HT-29 (cell line): ENCODE data around the gene NCBP2. TPM values are rescaled to one million over a fixed set of nuclear protein-coding genes. Genes with fewer than 3 reads are reported as not detected.
"Not testable (repeated sequence)": the region's sequence is repeated elsewhere in the genome, so short reads cannot be mapped to it uniquely, and the experiment has no call there.

Experiments
- DNase-seq: peaks from one replicate; pipeline ENCODE4 v3.0.0-alpha.2; 2015; ENCODE audit warnings: low spot score
- total RNA-seq: library from RNA; depleted of rRNA; stranded (reverse); fragments of >200 nt; shearing (Covaris generic); gene quantifications from 2 replicates; pipeline ENCODE4 v1.2.3, GENCODE V29; 2014

Gene NCBP2
- total RNA-seq, 1 experiment from 2014 or later: 67.1 TPM

DNA sequence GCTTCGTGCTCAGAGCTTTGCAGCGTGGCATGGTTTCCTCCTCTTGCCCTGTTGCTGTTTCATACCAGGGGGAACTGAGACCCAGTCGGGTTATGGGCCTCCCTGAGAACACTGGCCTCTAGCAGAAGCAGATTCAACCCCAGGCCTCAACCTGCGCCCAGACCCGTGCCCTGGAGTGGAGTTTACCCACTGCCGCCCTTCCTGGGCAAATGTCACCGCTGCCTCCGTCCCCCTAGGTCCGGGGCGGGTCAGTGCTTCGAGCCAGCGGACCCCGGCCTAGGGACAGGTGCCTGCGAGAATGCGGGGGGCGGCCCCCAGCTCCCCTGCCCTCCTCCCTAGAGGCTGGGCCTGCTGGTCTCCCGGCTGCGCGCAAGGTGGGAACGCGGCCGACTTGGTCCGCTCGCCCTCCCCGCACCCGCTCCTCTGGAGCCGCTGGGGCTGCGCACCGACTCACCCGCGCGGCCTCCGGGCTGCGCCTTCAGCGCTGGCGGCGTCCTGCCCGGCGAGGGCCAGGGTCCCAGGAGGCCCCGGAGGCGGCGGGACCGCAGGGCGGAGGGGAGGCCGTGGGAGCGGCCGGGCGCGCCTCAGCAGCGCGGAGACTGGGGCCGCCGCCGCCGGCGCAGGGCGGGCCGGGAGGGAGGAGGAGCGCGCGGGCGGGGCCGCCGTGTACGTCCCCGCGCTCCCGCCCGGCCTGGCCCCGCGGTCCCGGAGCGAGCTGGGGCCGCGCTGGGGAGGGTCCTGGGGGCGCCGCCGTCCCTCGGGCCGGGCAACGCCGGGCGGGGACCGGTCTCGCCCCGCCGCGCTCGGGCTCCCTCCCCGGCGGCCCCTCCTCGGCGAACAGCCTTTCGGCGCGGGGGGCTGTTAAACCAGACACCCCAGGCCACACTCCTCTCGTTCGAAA, 26.2 kb upstream of the NCBP2 start, which contains the start of gene PIGZ:
Gene PIGZ, minus strand, starts transcription at position 601 of the 901 bp plus-strand sequence. CDS start 16,802 bp downstream, outside the sequence.
- DNase-seq: peak; percentile 45

DNA sequence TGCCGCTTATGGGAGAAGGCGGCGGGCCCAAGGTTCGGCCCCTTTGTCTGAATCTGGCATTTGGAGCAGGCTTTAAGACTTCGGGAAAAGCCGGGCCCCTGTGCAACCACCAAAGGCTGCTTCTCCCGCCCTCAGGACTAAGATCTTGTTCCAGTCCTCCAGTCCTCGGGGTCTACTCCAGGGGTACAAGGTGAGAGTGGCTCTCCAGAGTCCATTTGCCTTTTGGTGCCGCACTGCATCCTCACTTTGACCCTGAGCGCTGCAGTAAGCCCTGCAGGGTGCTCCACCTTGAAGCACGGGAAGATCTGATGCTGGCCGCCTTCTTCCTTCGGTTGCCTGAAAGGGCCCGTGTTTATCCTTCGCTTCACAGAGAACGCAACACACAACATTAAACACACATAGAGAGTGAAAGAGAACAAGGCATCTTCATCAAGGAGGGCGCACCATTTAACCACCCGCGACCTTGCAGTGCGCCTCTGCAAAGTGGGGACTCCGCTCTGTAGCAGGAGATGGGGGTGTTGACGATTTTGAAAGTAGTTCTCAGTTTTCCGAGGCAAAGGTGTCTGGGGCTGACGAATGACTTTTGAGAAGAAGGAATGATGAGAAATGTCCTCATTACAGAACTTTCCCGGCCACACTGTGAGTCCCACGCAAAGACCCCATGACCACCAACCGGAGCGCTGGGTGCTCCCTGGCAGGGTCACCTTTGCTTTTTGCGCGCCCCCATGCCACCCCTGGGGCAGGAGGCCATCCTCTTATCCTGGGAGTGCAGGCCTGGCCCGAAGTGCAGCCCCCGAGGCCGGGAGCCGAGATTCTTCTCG, 25.3 kb upstream of the NCBP2 start:
- no peak for DNase-seq

DNA sequence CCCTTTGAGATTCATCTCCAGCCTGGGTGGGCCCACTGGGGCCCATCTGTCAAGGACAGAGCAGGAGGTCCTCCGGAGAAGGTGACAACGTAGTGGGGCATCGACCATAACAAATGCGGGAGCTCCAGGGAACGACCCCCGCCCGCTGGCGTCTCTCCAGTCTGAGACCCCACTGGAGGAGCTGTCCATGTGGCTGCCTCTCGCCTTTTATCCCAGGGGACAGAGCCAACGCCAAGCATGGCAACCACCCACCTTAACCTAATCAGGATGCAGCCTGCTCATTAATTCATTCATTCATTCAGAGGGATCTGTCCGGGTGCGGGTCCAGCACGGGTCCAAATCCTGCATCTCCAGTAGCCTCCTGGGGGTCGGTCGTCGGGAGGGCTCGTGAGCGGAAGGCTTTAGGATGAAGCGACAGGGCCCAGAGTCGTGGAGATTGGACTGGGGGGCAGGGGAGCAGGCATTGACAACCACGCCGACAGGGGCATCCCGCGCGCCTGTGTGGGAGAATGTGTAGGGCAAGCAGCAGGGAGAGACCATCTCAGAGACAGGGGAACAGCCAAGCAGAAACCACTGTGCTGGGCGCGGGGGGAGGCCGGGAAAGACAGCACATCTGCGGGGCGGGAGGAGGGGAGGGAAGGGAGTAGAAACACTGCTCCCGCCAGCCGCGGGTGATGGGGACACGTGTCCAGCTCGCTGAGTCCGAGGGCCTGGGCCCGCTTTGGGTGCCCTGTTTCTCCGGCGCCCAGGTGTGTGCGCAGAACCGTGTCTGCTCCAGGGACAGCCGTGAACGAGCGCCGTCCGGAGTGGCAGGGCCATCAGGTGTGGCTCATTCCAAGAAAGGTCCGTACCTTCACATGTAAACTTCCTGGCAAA, 24.4 kb upstream of the NCBP2 start:
- DNase-seq: no peak

- DNase-seq: no peak
Observed at GRCh38 chr3:196965804-196966173, 23.5 kb upstream of the NCBP2 start.

GRCh38 chr3:196965112-196965803, 22.9 kb upstream of the NCBP2 start:
- DNase-seq: no peak

- DNase-seq: no peak
Observed at GRCh38 chr3:196963631-196963953, 21.3 kb upstream of the NCBP2 start.

GRCh38 chr3:196962930-196963630, 20.8 kb upstream of the NCBP2 start:
- DNase-seq: no peak

DNA sequence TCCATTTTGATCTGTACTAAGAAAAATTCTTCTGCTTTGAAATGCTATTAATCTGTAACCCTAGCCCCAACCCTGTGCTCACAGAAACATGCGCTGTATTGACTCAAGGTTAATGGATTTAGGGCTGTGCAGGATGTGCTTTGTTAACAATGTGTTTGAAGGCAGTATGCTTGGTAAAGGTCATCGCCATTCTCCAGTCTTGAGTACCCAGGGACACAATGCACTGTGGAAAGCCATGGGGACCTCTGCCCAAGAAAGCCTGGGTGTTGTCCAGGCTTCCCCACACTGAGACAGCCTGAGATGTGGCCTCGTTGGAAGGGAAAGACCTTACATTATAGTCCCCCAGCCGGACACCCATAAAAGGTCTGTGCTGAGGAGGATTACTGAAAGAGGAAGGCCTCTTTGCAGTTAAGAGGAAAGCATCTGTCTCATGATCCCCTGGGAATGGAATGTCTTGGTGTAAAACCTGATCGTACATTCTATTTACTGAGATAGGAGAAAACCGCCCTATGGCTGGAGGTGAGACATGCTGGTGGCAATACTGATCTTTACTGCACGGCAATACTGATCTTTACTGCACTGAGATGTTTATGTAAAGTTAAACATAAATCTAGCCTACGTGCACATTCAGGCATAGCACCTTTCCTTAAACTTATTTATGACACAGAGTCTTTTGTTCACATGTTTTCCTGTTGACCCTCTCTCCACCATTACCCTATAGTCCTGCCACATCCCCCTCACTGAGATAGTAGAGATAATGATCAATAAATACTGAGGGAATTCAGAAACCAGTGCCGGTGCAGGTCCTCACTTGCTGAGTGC, 20.0 kb upstream of the NCBP2 start:
- DNase-seq: peak; percentile 65

DNA sequence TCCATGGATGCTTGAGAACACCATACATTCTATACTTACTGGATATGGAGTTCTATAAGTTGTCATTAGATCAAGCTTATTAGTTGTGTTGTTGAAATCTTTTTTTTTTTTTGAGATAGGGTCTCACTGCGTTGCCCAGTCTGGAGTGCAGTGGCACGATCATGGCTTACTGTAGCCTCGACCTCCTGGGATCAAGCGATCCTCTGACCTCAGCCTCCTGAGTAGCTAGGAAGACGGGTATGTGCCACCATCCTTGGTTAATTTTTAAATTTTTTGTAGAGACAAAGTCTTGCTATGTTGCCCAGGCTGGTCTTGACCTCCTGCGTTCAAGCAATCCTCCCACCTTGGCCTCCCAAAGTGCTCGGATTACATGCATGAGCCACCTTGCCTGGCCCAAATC, 12.5 kb upstream of the NCBP2 start:
- no peak for DNase-seq

GRCh38 chr3:196951371-196951770, 9.0 kb upstream of the NCBP2 start:
- DNase-seq: no peak

DNA sequence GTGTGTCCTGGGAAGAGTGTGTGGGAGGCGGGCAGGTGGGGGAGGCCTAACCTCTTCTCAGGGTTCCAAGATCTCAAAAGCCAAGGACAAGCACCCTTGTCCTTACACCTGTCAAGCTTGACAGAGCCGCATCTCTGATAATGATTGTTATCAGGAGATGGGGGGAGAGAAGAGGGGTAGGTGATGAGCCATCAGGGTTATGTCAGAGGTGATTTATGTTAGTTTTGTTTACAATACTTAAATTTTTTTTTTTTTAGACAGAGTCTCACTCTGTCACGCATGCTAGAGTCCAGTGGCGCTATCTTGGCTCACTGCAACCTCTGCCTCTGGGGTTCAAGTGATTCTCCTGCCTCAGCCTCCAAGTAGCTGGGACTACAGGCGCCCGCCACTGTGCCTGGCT, 7.4 kb upstream of the NCBP2 start:
- DNase-seq: no peak

DNA sequence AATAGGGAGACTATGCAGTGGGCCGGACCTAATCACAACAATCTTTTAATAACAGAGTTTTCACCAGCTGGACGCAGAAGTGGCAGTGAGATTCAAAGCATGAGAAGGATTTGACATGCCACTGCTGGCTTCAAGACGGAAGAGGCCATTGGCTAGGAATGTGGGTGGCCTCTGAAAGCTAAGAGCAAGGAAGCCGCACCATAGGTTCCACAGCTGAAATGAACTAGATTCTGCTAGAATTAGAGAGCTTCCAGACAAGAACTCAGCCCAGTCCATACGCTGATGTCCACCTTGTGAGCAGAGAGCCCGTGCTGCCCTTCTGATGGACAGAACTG, 6.9 kb upstream of the NCBP2 start:
- DNase-seq: no peak

GRCh38 chr3:196948442-196949284, 6.3 kb upstream of the NCBP2 start:
- DNase-seq: peak; percentile 51

GRCh38 chr3:196947860-196948441, 5.6 kb upstream of the NCBP2 start:
- DNase-seq: no peak

DNA sequence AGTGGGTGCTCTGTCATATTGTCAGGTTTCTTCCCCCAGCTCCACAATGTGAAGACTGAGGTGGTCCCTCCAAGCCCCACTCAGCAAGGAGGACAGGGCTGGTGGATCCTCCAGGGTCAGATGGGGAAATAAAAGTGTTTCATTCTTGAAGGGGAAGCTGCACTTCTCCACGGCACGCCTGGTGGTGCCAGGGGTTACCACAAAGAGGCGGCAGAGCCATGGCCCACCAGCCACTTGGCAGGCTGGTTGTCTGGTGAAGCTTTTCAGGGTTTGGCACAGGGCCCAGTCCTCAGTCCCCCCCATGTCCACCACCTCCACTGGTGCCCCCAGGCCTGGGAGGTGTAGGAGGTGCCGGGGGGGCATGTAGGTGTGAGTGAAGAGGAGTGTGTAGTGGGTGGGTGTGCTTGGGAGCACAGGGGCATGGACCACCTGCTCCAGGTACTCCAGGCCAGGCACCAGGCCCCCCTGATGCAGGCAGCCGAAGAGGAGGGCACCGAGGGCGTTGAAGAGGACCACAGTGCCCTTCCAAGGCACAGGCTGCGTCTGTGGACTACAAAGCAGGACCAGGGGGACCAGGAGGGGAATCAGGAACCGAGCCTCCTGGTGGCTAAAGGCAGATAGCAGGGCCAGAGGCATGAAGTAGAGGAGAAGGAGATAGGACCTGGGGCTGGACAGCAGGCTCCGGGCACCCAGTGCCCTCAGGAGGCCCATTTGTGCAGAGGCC, 5.0 kb upstream of the NCBP2 start:
- DNase-seq: peak; percentile 37

DNA sequence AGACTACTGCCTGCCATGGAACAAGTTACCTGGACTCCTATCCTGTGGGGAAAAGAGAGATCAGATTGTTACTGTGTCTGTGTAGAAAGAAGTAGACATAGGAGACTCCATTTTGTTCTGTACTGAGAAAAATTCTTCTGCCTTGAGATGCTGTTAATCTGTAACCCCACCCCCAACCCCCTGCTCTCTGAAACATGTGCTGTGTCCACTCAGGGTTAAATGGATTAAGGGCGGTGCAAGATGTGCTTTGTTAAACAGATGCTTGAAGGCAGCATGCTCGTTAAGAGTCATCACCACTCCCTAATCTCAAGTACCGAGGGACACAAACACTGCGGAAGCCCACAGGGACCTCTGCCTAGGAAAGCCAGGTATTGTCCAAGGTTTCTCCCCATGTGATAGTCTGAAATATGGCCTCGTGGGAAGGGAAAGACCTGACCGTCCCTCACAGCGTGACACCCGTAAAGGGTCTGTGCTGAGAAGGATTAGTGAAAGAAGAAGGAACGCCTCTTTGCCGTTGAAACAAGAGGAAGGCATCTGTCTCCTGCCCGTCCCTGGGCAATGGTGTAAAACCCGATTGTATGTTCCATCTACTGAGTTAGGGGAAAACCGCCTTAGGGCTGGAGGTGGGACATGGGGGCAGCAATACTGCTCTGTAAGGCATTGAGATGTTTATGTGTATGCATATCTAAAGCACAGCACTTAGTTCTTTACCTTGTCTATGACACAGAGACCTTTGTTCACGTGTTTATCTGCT, 1.9 kb upstream of the NCBP2 start:
- DNase-seq: not testable (repeated sequence)

GRCh38 chr3:196942915-196943277, 568 bp upstream of the NCBP2 start:
- DNase-seq: peak; percentile 36
